Stomach (tissue), 9 donors: ENCODE measurements around the gene RPIA. TPM values are rescaled to one million over a fixed set of nuclear protein-coding genes. Genes with fewer than 3 reads are reported as not detected.

ENCODE experiments used
- DNase-seq, 2 donors: peaks; one replicate each; pipeline versions ENCODE4 v3.0.0 to v3.0.0-alpha.2; 2013 to 2019
- H3K27ac ChIP-seq, 5 donors: fragments of 200-600 bp in 4 of 5; sonication (generic) in 4 of 5; one replicate each; pipeline ENCODE4 v1.5.1; 2013 to 2019; ENCODE audit warnings: mild to moderate bottlenecking in 1 of 5, moderate library complexity in 1 of 5
- H3K27me3 ChIP-seq, 3 donors: fragments of 200-600 bp; sonication (generic); one replicate each; pipeline ENCODE4 v1.5.1; 2017 to 2019; ENCODE audit warnings: mixed run types in 1 of 3
- H3K36me3 ChIP-seq, 4 donors: fragments of 200-600 bp; sonication (generic); 1 replicate in 3 of 4; 2 replicates in 1 of 4; pipeline ENCODE4 v1.5.1; 2016 to 2019
- H3K4me1 ChIP-seq, 4 donors: fragments of 200-600 bp; sonication (generic); one replicate each; pipeline ENCODE4 v1.5.1; 2016 to 2019
- H3K4me3 ChIP-seq, 4 donors: fragments of 200-600 bp; sonication (generic) in 3 of 4; one replicate each; pipeline ENCODE4 v1.5.1; 2016 to 2019; ENCODE audit warnings: mild to moderate bottlenecking in 1 of 4
- H3K9me3 ChIP-seq, 4 donors: fragments of 200-600 bp; sonication (generic); one replicate each; pipeline ENCODE4 v1.5.1; 2016 to 2019
- EP300 ChIP-seq: sonication (generic); formaldehyde crosslinking; IDR thresholded peaks from one replicate; pipeline ENCODE4 v1.6.1; 2017; ENCODE audit warnings: antibody characterized with exemption
- POLR2A ChIP-seq, 4 donors: fragments of 450-650 bp; IDR thresholded peaks; one replicate each; pipeline ENCODE4 v1.6.1; 2016; ENCODE audit warnings: antibody characterized with exemption in 4 of 4, control low read depth in 2 of 4, mild to moderate bottlenecking in 1 of 4, moderate library complexity in 1 of 4
- POLR2AphosphoS5 ChIP-seq, 3 donors: sonication (generic); formaldehyde crosslinking; IDR thresholded peaks; one replicate each; pipeline ENCODE4 v1.6.1; 2016; ENCODE audit warnings: antibody characterized with exemption in 3 of 3
- WGBS, 5 donors: extraction: QIAGEN DNeasy Blood & Tissue Kit in 3 of 5; methylation state at CpG; one replicate each; pipeline versions ENCODE4 v1.1.5 to v1.1.7; 2013 to 2018; 5-methylcytosine and 5-hydroxymethylcytosine counted together
- intact Hi-C: fragments of 100-400 bp; cut with DNase I; formaldehyde crosslinking; loops from one replicate; pipeline ENCODE4 v1.15.1; 2023; ENCODE audit warnings: low total_unique reads
- polyA plus RNA-seq, 3 donors: library from polyadenylated mRNA; stranded (reverse); fragments of 200-250 nt; gene quantifications; one replicate each; pipeline ENCODE4 v1.2.3, GENCODE V29; 2013
- total RNA-seq, 5 donors: library from RNA; depleted of rRNA; stranded (reverse); fragments of >200 nt; gene quantifications; one replicate each; pipeline versions ENCODE4 v1.1.0 to v1.2.3, GENCODE V29; 2014 to 2016
- TF ChIP-seq, protein P1 (sequence below), 7 experiments: fragments of 450-650 bp in 4 of 7; fragments of 200-600 bp in 3 of 7; sonication (generic) in 3 of 7; IDR thresholded peaks; one replicate each; pipeline ENCODE4 v1.5.1; 2016 to 2019; ENCODE audit warnings: antibody characterized with exemption in 7 of 7, control low read depth in 2 of 7, mild to moderate bottlenecking in 1 of 7
- donor health status: healthy with polysubstance abuse.
- donor health status: Bipolar disorder and iron deficiency.
- donor health status: healthy.

The RPIA gene
- total and polyA plus RNA-seq, 8 donors = 1.2 to 68.3 (median 15.8) TPM

DNA sequence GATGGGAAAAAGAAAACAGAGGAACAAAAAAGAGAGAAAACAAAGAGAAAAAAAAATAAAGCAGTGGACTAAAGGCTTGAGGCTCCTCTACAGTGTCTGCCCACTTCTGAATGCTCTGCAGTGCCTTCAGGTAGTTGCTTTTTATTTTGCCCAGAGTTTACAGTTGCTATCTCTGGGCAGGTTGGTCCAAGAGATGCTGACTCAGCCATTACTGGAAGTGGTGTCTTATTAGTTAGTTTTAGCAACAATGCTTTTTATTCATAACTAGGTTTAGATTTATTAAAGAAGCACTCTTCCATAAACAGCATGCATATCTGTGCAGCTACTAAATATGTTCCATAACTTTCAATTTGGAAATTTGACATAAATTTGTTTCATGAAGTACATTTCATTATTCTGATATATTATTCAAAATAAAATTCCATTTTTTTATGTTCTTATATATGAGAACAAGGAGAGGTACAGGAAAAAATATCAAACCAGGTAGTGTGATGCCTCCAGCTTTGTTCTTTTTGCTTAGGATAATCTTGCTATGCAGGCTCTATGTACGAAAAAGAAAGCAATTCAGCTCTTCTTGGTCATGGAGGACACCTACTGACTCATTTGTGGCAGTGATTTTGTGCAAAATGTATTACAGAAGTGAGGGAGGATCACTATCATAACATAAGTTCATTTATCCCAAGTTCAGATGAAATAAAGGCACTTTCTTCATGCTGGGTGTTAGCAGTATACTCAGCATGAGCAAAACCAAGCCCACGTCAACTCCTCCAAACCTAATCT, 69.5 kb downstream of the RPIA start:
- 61 to 89% (median 72%) methylated on average over 2 of the region's 2 CpGs for WGBS, 5 donors
- peaks cover 0 to 4% (median 0%) of the 10 kb centered on the region in 4 donors for H3K36me3 ChIP-seq
- H3K4me3 ChIP-seq = no peak overlapping the region
- TF ChIP-seq EP300 (no peak), POLR2A (IDR thresholded peaks at IDR 0.05) (no peak), POLR2AphosphoS5 (IDR thresholded peaks at IDR 0.05) (no peak)
- TF ChIP-seq, protein P1, sequence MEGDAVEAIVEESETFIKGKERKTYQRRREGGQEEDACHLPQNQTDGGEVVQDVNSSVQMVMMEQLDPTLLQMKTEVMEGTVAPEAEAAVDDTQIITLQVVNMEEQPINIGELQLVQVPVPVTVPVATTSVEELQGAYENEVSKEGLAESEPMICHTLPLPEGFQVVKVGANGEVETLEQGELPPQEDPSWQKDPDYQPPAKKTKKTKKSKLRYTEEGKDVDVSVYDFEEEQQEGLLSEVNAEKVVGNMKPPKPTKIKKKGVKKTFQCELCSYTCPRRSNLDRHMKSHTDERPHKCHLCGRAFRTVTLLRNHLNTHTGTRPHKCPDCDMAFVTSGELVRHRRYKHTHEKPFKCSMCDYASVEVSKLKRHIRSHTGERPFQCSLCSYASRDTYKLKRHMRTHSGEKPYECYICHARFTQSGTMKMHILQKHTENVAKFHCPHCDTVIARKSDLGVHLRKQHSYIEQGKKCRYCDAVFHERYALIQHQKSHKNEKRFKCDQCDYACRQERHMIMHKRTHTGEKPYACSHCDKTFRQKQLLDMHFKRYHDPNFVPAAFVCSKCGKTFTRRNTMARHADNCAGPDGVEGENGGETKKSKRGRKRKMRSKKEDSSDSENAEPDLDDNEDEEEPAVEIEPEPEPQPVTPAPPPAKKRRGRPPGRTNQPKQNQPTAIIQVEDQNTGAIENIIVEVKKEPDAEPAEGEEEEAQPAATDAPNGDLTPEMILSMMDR (IDR thresholded peaks at IDR 0.05) = no peak
- peaks cover 10 to 28% (median 22%) of the 10 kb centered on the region in 3 donors for H3K27me3 ChIP-seq
- intact Hi-C loops = no loop called here
- no peak overlapping the region for H3K27ac ChIP-seq
- H3K4me1 ChIP-seq = peaks cover 10 to 16% (median 12%) of the 10 kb centered on the region in 4 donors
- H3K9me3 ChIP-seq = peaks cover 0 to 38% (median 30%) of the 10 kb centered on the region in 4 donors
- DNase-seq = no peak

GRCh38 chr2:88764141-88764849, 72.8 kb downstream of the RPIA start:
- Histone ChIP-seq H3K4me1 (peaks cover 10 to 16% (median 12%) of the 10 kb centered on the region in 4 donors), H3K27ac (no peak overlapping the region)
- intact Hi-C loops = no loop called here

DNA sequence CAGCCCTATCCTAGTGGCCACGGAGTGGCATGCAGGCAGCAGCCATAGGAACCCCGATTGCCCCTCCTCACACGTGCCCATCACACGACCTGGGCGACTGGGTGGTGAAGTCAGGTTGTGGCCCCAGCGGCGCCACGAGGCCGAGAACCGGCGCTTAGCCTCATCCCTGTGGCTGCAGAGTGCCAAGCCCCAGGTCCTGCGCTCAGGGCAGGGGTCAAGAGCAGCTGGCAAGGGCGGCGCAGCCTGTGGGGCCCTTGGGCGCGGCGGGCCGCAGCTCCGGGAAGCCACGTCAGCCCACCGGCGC, 73.3 kb downstream of the RPIA start:
- no peak for DNase-seq
- Histone ChIP-seq H3K4me3 (peak overlapping the region in 3 of 4 donors; percentile 20 to 51 (median 31)), H3K27ac (no peak overlapping the region), H3K36me3 (no peaks in the 10 kb centered on the region), H3K4me1 (peaks cover 10 to 16% (median 12%) of the 10 kb centered on the region in 4 donors), H3K9me3 (peaks cover 0 to 10% (median 3%) of the 10 kb centered on the region in 4 donors), H3K27me3 (peaks cover 10 to 34% (median 23%) of the 10 kb centered on the region in 3 donors)
- intact Hi-C loops = no loop called here
- 11 to 41% (median 21%) methylated on average over 4 to 22 of the region's 22 CpGs for WGBS, 5 donors
- TF ChIP-seq EP300 = no peak

More at GRCh38 chr2:88764141-88764849, 72.8 kb downstream of the RPIA start:
- Histone ChIP-seq H3K36me3 (no peaks in the 10 kb centered on the region), H3K27me3 (peaks cover 10 to 34% (median 23%) of the 10 kb centered on the region in 3 donors), H3K4me3 (no peak overlapping the region), H3K9me3 (peaks cover 0 to 15% (median 8%) of the 10 kb centered on the region in 4 donors)
- DNase-seq = no peak
- 79 to 90% (median 86%) methylated on average over 13 to 19 of the region's 19 CpGs for WGBS, 5 donors
- TF ChIP-seq POLR2AphosphoS5 (IDR thresholded peaks at IDR 0.05) (no peak), POLR2A (IDR thresholded peaks at IDR 0.05) (no peak), EP300 (no peak)
- TF ChIP-seq, protein P1 (IDR thresholded peaks at IDR 0.05) = no peak

- H3K27ac ChIP-seq = peak overlapping the region in 1 of 5 donors; percentile 32
Measured at GRCh38 chr2:88765154-88765888, 73.8 kb downstream of the RPIA start.

More at GRCh38 chr2:88765154-88765888, 73.8 kb downstream of the RPIA start:
- intact Hi-C loops = no loop called here
- Histone ChIP-seq H3K9me3 (peaks cover 0 to 6% (median 0%) of the 10 kb centered on the region in 4 donors), H3K4me1 (peaks cover 10 to 16% (median 12%) of the 10 kb centered on the region in 4 donors), H3K27me3 (peaks cover 10 to 34% (median 23%) of the 10 kb centered on the region in 3 donors), H3K36me3 (no peaks in the 10 kb centered on the region), H3K4me3 (peak overlapping the region; percentile 15 to 51 (median 26))
- peak; percentile 58 to 87 for DNase-seq
- TF ChIP-seq POLR2AphosphoS5 (IDR thresholded peaks at IDR 0.05) (no peak), POLR2A (IDR thresholded peaks at IDR 0.05) (no peak), EP300 (no peak)
- TF ChIP-seq, protein P1 (IDR thresholded peaks at IDR 0.05) = no peak
- 1 to 10% (median 5%) methylated on average over 17 to 75 of the region's 75 CpGs for WGBS, 5 donors
